B cell (primary cell): Measurements from ENCODE around the gene FOXO1. TPM values are rescaled to one million over a fixed set of nuclear protein-coding genes. Genes with fewer than 3 reads are reported as not detected.

Experiments
- ATAC-seq: fragments of 200-7000 bp; cut with Tn5 transposase; one replicate; pipeline ENCODE4 v1.10.0; 2021; ENCODE audit warnings: low read depth, mild to moderate bottlenecking, moderate number of reproducible peaks, moderate library complexity
- CTCF ChIA-PET: fragments of 350-600 bp; sonication (Branson Sonifier 250); formaldehyde crosslinking; loops from one replicate; lab custom pipeline; 2021; ENCODE audit warnings: antibody characterized with exemption, inconsistent platforms; lab: Charles Lee
- POLR2A ChIA-PET: fragments of 350-600 bp; sonication (Branson Sonifier 250); formaldehyde crosslinking; loops from one replicate; lab custom pipeline; 2021; ENCODE audit warnings: antibody characterized with exemption; lab: Charles Lee
- DNase-seq: peaks from one replicate; pipeline ENCODE4 v3.0.0; 2013
- H2AFZ ChIP-seq: 2 replicates; pipeline ENCODE4 v1.6.1; 2012; ENCODE audit warnings: mild to moderate bottlenecking, low read depth, low read length; ENCODE audit not compliant: insufficient read depth, poor library complexity, severe bottlenecking
- H3K27ac ChIP-seq, 2 donors: 1 replicate in 1 of 2; 2 replicates in 1 of 2; pipeline ENCODE4 v1.5.1; 2012 to 2013; ENCODE audit warnings: low read length in 2 of 2, mild to moderate bottlenecking in 2 of 2, moderate library complexity in 1 of 2
- H3K27me3 ChIP-seq, 4 experiments: fragments of 200-600 bp in 1 of 4; sonication (generic) in 1 of 4; replicated peaks in 1 of 4; 1 replicate in 2 of 4; 2 replicates in 2 of 4; pipeline versions ENCODE4 v1.6.1 to v1.7.0; 2013 to 2016; ENCODE audit warnings: low read length in 3 of 4, mild to moderate bottlenecking in 2 of 4, mixed read lengths in 1 of 4, moderate library complexity in 1 of 4; ENCODE audit not compliant: insufficient read depth in 4 of 4, control insufficient read depth in 3 of 4; ENCODE audit errors: control extremely low read depth in 1 of 4
- H3K36me3 ChIP-seq, 2 experiments: replicated peaks in 1 of 2; 1 replicate in 1 of 2; 2 replicates in 1 of 2; pipeline versions ENCODE4 v1.6.1 to v1.7.1; 2013; ENCODE audit warnings: low read length in 1 of 2; ENCODE audit not compliant: insufficient read depth in 2 of 2, control insufficient read depth in 1 of 2; ENCODE audit errors: control extremely low read depth in 1 of 2, extremely low read depth in 1 of 2
- H3K4me1 ChIP-seq, 2 donors: fragments of 200-600 bp in 1 of 2; sonication (generic) in 1 of 2; 1 replicate in 1 of 2; 2 replicates in 1 of 2; pipeline versions ENCODE4 v1.5.1 to v1.6.1; 2013 to 2017; ENCODE audit warnings: low read length in 2 of 2; ENCODE audit not compliant: control insufficient read depth in 2 of 2, insufficient read depth in 2 of 2
- H3K4me2 ChIP-seq: replicated peaks from 2 replicates; pipeline ENCODE3; 2012; ENCODE audit warnings: mild to moderate bottlenecking, low read depth, low read length; ENCODE audit not compliant: poor library complexity, severe bottlenecking
- H3K4me3 ChIP-seq, 5 experiments: fragments of 200-600 bp in 1 of 5; sonication (generic) in 1 of 5; 1 replicate in 3 of 5; 2 replicates in 2 of 5; pipeline versions ENCODE4 v1.5.1 to v1.7.0; 2011 to 2016; ENCODE audit warnings: low read length in 4 of 5, mild to moderate bottlenecking in 4 of 5, low read depth in 2 of 5, control low read depth in 1 of 5, moderate library complexity in 1 of 5; ENCODE audit not compliant: insufficient read depth in 1 of 5; ENCODE audit errors: control extremely low read depth in 1 of 5, extremely low read depth in 1 of 5
- H3K79me2 ChIP-seq: fragments of 200-600 bp; sonication (generic); one replicate; pipeline ENCODE4 v1.6.0; 2016; ENCODE audit warnings: low read length; ENCODE audit not compliant: control insufficient read depth, insufficient read depth
- H3K9ac ChIP-seq: fragments of 200-600 bp; sonication (generic); 2 replicates; pipeline ENCODE4 v1.6.1; 2017; ENCODE audit warnings: mild to moderate bottlenecking, low read length, moderate library complexity
- H3K9me3 ChIP-seq, 3 donors: one replicate each; pipeline versions ENCODE4 v1.6.1 to v1.7.1; 2013; ENCODE audit warnings: low read length in 2 of 3; ENCODE audit not compliant: control insufficient read depth in 2 of 3, insufficient read depth in 1 of 3; ENCODE audit errors: control extremely low read depth in 1 of 3
- H4K20me1 ChIP-seq: 2 replicates; pipeline ENCODE4 v1.6.0; 2012; ENCODE audit warnings: mild to moderate bottlenecking, low read length; ENCODE audit not compliant: insufficient read depth, control insufficient read depth, poor library complexity, severe bottlenecking
- H3K27ac Mint-ChIP-seq: one replicate; pipeline ENCODE4 v1.8.0; 2021; ENCODE audit warnings: mixed read lengths
- H3K27me3 Mint-ChIP-seq: one replicate; pipeline ENCODE4 v1.8.0; 2021; ENCODE audit warnings: mixed read lengths
- H3K4me1 Mint-ChIP-seq: one replicate; pipeline ENCODE4 v1.8.0; 2021; ENCODE audit warnings: mixed read lengths
- H3K4me3 Mint-ChIP-seq: one replicate; pipeline ENCODE4 v1.8.0; 2021; ENCODE audit warnings: mixed read lengths
- H3K9me3 Mint-ChIP-seq: one replicate; pipeline ENCODE4 v1.8.0; 2022; ENCODE audit warnings: mixed read lengths; ENCODE audit not compliant: insufficient read depth
- EZH2 ChIP-seq: IDR thresholded peaks from 2 replicates; pipeline ENCODE4 v1.6.1; 2012; ENCODE audit warnings: borderline replicate concordance, low read depth, mild to moderate bottlenecking, moderate library complexity, low read length; ENCODE audit not compliant: insufficient read depth, poor library complexity, severe bottlenecking
- WGBS: methylation state at CpG from one replicate; pipeline ENCODE4 v1.1.5; 2013; ENCODE audit warnings: missing lambda C conversion rate; ENCODE audit not compliant: insufficient coverage; 5-methylcytosine and 5-hydroxymethylcytosine counted together
- intact Hi-C: fragments of 100-400 bp; cut with micrococcal nuclease; formaldehyde crosslinking; loops from one replicate; pipeline ENCODE4 v1.10.0; 2022
- polyA plus RNA-seq: library from polyadenylated mRNA; depleted of rRNA; stranded (reverse); fragments of >200 nt; gene quantifications from 2 replicates; pipeline ENCODE4 v1.2.3, GENCODE V29; 2012
- total RNA-seq, 2 donors: library from RNA; stranded (reverse); fragments of 120-200 nt in 1 of 2; gene quantifications; 1 replicate in 1 of 2; 2 replicates in 1 of 2; pipeline versions ENCODE4 v1.2.3 to v1.2.4, GENCODE V29; 2013 to 2022
- TF ChIP-seq, protein P1 (sequence below): fragments of 200-600 bp; IDR thresholded peaks from one replicate; pipeline ENCODE4 v1.8.0; 2022; ENCODE audit warnings: antibody characterized with exemption, mild to moderate bottlenecking

FOXO1 gene
- total and polyA plus RNA-seq, 2 donors (not counting 1 experiment from before 2014, with no cell fraction given), result 22.8 to 77.9 TPM

DNA sequence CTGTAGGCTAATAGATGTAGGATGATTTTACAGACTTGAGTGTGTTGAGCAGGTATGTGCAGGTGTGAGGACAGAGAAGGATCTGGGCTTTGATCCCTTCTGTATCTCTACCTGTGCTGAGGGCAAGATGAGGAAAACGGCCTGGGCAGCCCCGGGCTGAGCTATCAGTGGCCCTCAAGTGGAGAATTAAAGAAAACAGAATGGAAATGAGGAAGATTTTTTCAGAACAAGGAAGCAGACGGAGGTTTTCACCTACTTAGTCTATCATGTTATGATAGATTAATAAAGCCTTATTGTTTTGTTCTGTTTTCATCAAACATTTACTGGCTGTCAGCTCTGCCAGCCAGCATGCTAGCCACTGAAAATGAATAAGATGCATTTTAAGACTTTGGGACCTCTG, 22.3 kb upstream of the FOXO1 start:
- Histone ChIP-seq H3K27ac (no peak overlapping the region), H3K79me2 (no peaks in the 10 kb centered on the region), H2AFZ (no peak overlapping the region), H3K36me3 (no peaks in the 10 kb centered on the region), H3K4me1 (no peaks in the 10 kb centered on the region), H4K20me1 (no peaks in the 10 kb centered on the region), H3K27me3 (no peaks in the 10 kb centered on the region), H3K4me2 (no peak overlapping the region), H3K9ac (no peak overlapping the region), H3K9me3 (no peaks in the 10 kb centered on the region), H3K4me3 (no peak overlapping the region)
- ChIA-PET CTCF (interaction anchor here (0.7 to 1.8 kb wide), 5 partner anchors 20 to 1005 kb away, joined by 3 to 4 read pairs (median 4); no protein-coding TSS in a partner anchor), POLR2A (no interaction called here)
- no peak for TF ChIP-seq EZH2
- TF ChIP-seq, protein P1, sequence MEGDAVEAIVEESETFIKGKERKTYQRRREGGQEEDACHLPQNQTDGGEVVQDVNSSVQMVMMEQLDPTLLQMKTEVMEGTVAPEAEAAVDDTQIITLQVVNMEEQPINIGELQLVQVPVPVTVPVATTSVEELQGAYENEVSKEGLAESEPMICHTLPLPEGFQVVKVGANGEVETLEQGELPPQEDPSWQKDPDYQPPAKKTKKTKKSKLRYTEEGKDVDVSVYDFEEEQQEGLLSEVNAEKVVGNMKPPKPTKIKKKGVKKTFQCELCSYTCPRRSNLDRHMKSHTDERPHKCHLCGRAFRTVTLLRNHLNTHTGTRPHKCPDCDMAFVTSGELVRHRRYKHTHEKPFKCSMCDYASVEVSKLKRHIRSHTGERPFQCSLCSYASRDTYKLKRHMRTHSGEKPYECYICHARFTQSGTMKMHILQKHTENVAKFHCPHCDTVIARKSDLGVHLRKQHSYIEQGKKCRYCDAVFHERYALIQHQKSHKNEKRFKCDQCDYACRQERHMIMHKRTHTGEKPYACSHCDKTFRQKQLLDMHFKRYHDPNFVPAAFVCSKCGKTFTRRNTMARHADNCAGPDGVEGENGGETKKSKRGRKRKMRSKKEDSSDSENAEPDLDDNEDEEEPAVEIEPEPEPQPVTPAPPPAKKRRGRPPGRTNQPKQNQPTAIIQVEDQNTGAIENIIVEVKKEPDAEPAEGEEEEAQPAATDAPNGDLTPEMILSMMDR, result no peak
- DNase-seq (no peak), ATAC-seq (no peak)
- intact Hi-C loops, result no loop called here
- no CpG with 5 or more reads among the region's 3 CpGs for WGBS
- H3K4me1 Mint-ChIP-seq, result peaks cover 2% of the 10 kb centered on the region
- H3K4me3 Mint-ChIP-seq, result no peak overlapping the region
- H3K27me3 Mint-ChIP-seq, result no peaks in the 10 kb centered on the region
- H3K9me3 Mint-ChIP-seq, result no peaks in the 10 kb centered on the region
- H3K27ac Mint-ChIP-seq, result no peak overlapping the region

DNA sequence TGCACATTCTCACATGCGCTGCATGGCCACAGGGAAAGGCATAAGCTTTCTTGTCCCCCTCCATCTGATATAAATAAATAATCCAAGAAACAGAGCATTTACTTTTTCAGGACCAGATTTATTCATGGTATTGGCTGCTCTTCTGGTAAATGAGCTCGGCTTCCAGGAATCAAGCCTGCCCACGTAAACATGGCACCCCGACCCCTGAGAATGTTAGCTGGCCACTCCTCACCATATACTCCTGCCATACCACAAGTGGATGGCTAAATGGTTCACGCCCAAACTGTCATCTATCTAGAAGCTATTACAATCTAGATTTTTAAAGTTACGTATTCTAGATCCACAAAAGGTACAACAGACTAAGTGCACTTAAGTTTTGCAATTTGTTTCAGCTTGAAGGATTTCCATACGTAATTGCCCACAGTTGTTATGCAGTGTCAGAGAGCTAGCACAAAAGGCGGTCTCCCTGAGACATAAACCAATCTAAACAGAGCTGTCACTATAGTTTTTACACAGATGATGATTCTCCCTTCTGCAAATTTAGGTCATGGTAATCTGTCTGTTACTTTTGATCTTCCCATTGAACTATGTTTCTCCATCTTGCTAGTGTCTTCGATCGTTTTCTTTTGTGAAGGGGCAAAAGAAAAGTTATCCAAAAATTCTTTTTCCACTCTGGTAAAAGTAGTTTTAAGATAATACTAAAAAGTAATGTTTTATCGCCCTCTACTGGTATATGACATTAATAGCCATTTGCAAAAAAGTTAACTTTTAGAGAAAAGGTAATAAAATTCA, 16.2 kb upstream of the FOXO1 start:
- ChIA-PET CTCF (interaction anchor here (0.6 to 9.8 kb wide), 52 partner anchors 9 to 1071 kb away, joined by 3 to 239 read pairs (median 4); no protein-coding TSS in a partner anchor), POLR2A (interaction anchor here (0.8 kb wide), 1 partner anchor 614 kb away, joined by 4 read pairs; no protein-coding TSS in a partner anchor)
- H3K4me1 Mint-ChIP-seq, result peaks cover 19% of the 10 kb centered on the region
- TF ChIP-seq EZH2, result no peak
- TF ChIP-seq, protein P1, result peak; percentile 91
- Histone ChIP-seq H3K79me2 (peaks cover 25% of the 10 kb centered on the region), H3K27ac (no peak overlapping the region), H3K27me3 (no peaks in the 10 kb centered on the region), H2AFZ (no peak overlapping the region), H3K4me2 (peak overlapping the region; percentile 41), H3K4me3 (no peak overlapping the region), H3K9me3 (no peaks in the 10 kb centered on the region), H4K20me1 (no peaks in the 10 kb centered on the region), H3K4me1 (peaks cover 19 to 22% of the 10 kb centered on the region in 2 donors), H3K36me3 (no peaks in the 10 kb centered on the region), H3K9ac (no peak overlapping the region)
- peak; percentile 55 for DNase-seq
- peak; percentile 45 for ATAC-seq
- WGBS, result 62% methylated on average over 7 of the region's 11 CpGs
- peak overlapping the region; percentile 23 for H3K4me3 Mint-ChIP-seq
- intact Hi-C loops, result loop anchor here (1.0 to 5.0 kb wide), 5 partner anchors 14 to 998 kb away; no protein-coding TSS in a partner anchor
- no peak overlapping the region for H3K27ac Mint-ChIP-seq
- H3K27me3 Mint-ChIP-seq, result no peaks in the 10 kb centered on the region
- no peaks in the 10 kb centered on the region for H3K9me3 Mint-ChIP-seq
